H9 (cell line): Measurements from ENCODE around the gene XXYLT1. TPM values are rescaled to one million over a fixed set of nuclear protein-coding genes. Genes with fewer than 3 reads are reported as not detected.

Experiments used
- DNase-seq: peaks from one replicate; pipeline ENCODE4 v3.0.0-alpha.2; 2017
- H2AFZ ChIP-seq: one replicate; pipeline ENCODE4 v1.6.1; 2013; ENCODE audit warnings: mild to moderate bottlenecking, low read length, control low read depth, moderate library complexity
- H2AK5ac ChIP-seq: 2 replicates; pipeline ENCODE4 v1.6.1; 2013; ENCODE audit warnings: low read length, control low read depth, mixed read lengths; ENCODE audit not compliant: insufficient read length
- H2BK120ac ChIP-seq: one replicate; pipeline ENCODE4 v1.6.1; 2013; ENCODE audit warnings: low read depth, mild to moderate bottlenecking, low read length, control low read depth, inconsistent platforms; ENCODE audit not compliant: poor library complexity, severe bottlenecking
- H2BK12ac ChIP-seq: 2 replicates; pipeline ENCODE4 v1.6.1; 2013; ENCODE audit warnings: low read length, control low read depth, mixed read lengths, low read depth; ENCODE audit not compliant: insufficient read length
- H2BK15ac ChIP-seq: 2 replicates; pipeline ENCODE4 v1.6.1; 2013; ENCODE audit warnings: low read depth, low read length, control low read depth
- H2BK20ac ChIP-seq: one replicate; pipeline ENCODE4 v1.6.1; 2013; ENCODE audit warnings: low read depth, mild to moderate bottlenecking, low read length, control low read depth, inconsistent platforms; ENCODE audit not compliant: poor library complexity, severe bottlenecking
- H2BK5ac ChIP-seq: 2 replicates; pipeline ENCODE4 v1.6.1; 2013; ENCODE audit warnings: low read length, control low read depth, mixed read lengths; ENCODE audit not compliant: insufficient read length
- H3K14ac ChIP-seq: 2 replicates; pipeline ENCODE4 v1.6.1; 2013; ENCODE audit warnings: low read length, control low read depth; ENCODE audit not compliant: insufficient read depth
- H3K18ac ChIP-seq: 2 replicates; pipeline ENCODE4 v1.6.1; 2013; ENCODE audit warnings: low read depth, mild to moderate bottlenecking, mixed read lengths, low read length, control low read depth; ENCODE audit not compliant: insufficient read length
- H3K23ac ChIP-seq: 2 replicates; pipeline ENCODE4 v1.6.1; 2013; ENCODE audit warnings: low read length, control low read depth, mixed read lengths, low read depth; ENCODE audit not compliant: insufficient read length
- H3K23me2 ChIP-seq: 2 replicates; pipeline ENCODE4 v1.6.1; 2013; ENCODE audit warnings: low read depth, mild to moderate bottlenecking, mixed read lengths, low read length, control low read depth; ENCODE audit not compliant: insufficient read length, poor library complexity, severe bottlenecking
- H3K27ac ChIP-seq: 2 replicates; pipeline ENCODE4 v1.5.1; 2013; ENCODE audit warnings: low read length, control low read depth, mixed read lengths, low read depth; ENCODE audit not compliant: insufficient read length
- H3K27me3 ChIP-seq: 2 replicates; pipeline ENCODE4 v1.6.1; 2013; ENCODE audit warnings: low read length, control low read depth, inconsistent platforms; ENCODE audit not compliant: insufficient read depth
- H3K4ac ChIP-seq: 2 replicates; pipeline ENCODE4 v1.6.1; 2013; ENCODE audit warnings: low read depth, mild to moderate bottlenecking, control low read depth, inconsistent platforms, low read length, moderate library complexity
- H3K4me1 ChIP-seq: 2 replicates; pipeline ENCODE4 v1.6.1; 2013; ENCODE audit warnings: low read length, control low read depth, inconsistent platforms; ENCODE audit not compliant: insufficient read depth
- H3K4me2 ChIP-seq: 2 replicates; pipeline ENCODE4 v1.6.1; 2013; ENCODE audit warnings: low read length, control low read depth, mixed read lengths; ENCODE audit not compliant: insufficient read length, insufficient read depth
- H3K56ac ChIP-seq: 2 replicates; pipeline ENCODE4 v1.6.1; 2013; ENCODE audit warnings: low read depth, mild to moderate bottlenecking, mixed read lengths, low read length, control low read depth; ENCODE audit not compliant: insufficient read length
- H3K79me1 ChIP-seq: 2 replicates; pipeline ENCODE4 v1.6.1; 2013; ENCODE audit warnings: low read depth, mild to moderate bottlenecking, moderate library complexity, low read length, control low read depth, inconsistent platforms; ENCODE audit not compliant: insufficient read depth, poor library complexity, severe bottlenecking
- H3K79me2 ChIP-seq: 2 replicates; pipeline ENCODE4 v1.6.1; 2013; ENCODE audit warnings: low read length, control low read depth, inconsistent platforms; ENCODE audit not compliant: insufficient read depth
- H3K9ac ChIP-seq: 2 replicates; pipeline ENCODE4 v1.6.1; 2013; ENCODE audit warnings: low read length, control low read depth, mixed read lengths; ENCODE audit not compliant: insufficient read length; ENCODE audit errors: extremely low read depth
- H3K9me3 ChIP-seq: one replicate; pipeline ENCODE4 v1.6.1; 2013; ENCODE audit warnings: low read depth, low read length, inconsistent platforms; ENCODE audit not compliant: control insufficient read depth
- H3T11ph ChIP-seq: one replicate; pipeline ENCODE4 v1.6.1; 2013; ENCODE audit warnings: mild to moderate bottlenecking, low read length, control low read depth, inconsistent platforms
- H4K20me1 ChIP-seq: one replicate; pipeline ENCODE4 v1.6.1; 2013; ENCODE audit not compliant: control insufficient read depth, insufficient read length, insufficient read depth
- H4K5ac ChIP-seq: 2 replicates; pipeline ENCODE4 v1.6.1; 2013; ENCODE audit warnings: low read depth, mild to moderate bottlenecking, mixed read lengths, low read length, control low read depth; ENCODE audit not compliant: insufficient read length
- H4K8ac ChIP-seq: replicated peaks from 2 replicates; pipeline ENCODE4 v1.6.1; 2013; ENCODE audit warnings: low read length, control low read depth, mixed read lengths, low read depth; ENCODE audit not compliant: insufficient read length
- H4K91ac ChIP-seq: 2 replicates; pipeline ENCODE4 v1.6.1; 2013; ENCODE audit warnings: low read depth, mild to moderate bottlenecking, moderate library complexity, mixed read lengths, low read length, control low read depth; ENCODE audit not compliant: insufficient read length
- H3K27ac Mint-ChIP-seq, 3 experiments: 2 replicates in 2 of 3; 3 replicates in 1 of 3; pipeline ENCODE4 v1.8.0; 2020 to 2021; ENCODE audit warnings: mixed read lengths in 3 of 3, mild to moderate bottlenecking in 1 of 3, moderate library complexity in 1 of 3
- H3K27me3 Mint-ChIP-seq: 2 replicates; pipeline ENCODE4 v1.8.0; 2021; ENCODE audit warnings: low read depth, mild to moderate bottlenecking, moderate library complexity, mixed read lengths
- H3K36me3 Mint-ChIP-seq, 3 experiments: 2 replicates in 2 of 3; 3 replicates in 1 of 3; pipeline ENCODE4 v1.8.0; 2020 to 2021; ENCODE audit warnings: low read depth in 3 of 3, mixed read lengths in 3 of 3; ENCODE audit not compliant: insufficient read depth in 1 of 3
- H3K4me1 Mint-ChIP-seq, 2 experiments: 2 replicates each; pipeline ENCODE4 v1.8.0; 2020; ENCODE audit warnings: mixed read lengths in 2 of 2
- H3K4me3 Mint-ChIP-seq, 2 experiments: 2 replicates in 1 of 2; 3 replicates in 1 of 2; pipeline ENCODE4 v1.8.0; 2020 to 2021; ENCODE audit warnings: mild to moderate bottlenecking in 2 of 2, mixed read lengths in 2 of 2, moderate library complexity in 1 of 2
- H3K9me3 Mint-ChIP-seq, 2 experiments: 2 replicates in 1 of 2; 3 replicates in 1 of 2; pipeline ENCODE4 v1.8.0; 2020; ENCODE audit warnings: mild to moderate bottlenecking in 2 of 2, mixed read lengths in 2 of 2, moderate library complexity in 1 of 2
- WGBS: extraction: QIAGEN DNeasy Blood & Tissue Kit; methylation state at CpG from one replicate; pipeline ENCODE4 v1.1.7; 2013; ENCODE audit warnings: missing lambda C conversion rate, low lambda C conversion rate, mixed read lengths; ENCODE audit not compliant: insufficient read length; ENCODE audit errors: extremely low coverage; 5-methylcytosine and 5-hydroxymethylcytosine counted together
- total RNA-seq: library from RNA; stranded (reverse); gene quantifications from 2 replicates; pipeline ENCODE4 v1.2.1, GENCODE V29; 2021
- TF ChIP-seq, protein P1 (sequence below): fragments of 200-600 bp; sonication (generic); conservative IDR thresholded peaks from 3 replicates; pipeline ENCODE4 v1.8.0; 2021; ENCODE audit warnings: antibody characterized with exemption, mild to moderate bottlenecking

XXYLT1 gene
- total RNA-seq, 1 experiment from 2014 or later, result 22.7 TPM

DNA sequence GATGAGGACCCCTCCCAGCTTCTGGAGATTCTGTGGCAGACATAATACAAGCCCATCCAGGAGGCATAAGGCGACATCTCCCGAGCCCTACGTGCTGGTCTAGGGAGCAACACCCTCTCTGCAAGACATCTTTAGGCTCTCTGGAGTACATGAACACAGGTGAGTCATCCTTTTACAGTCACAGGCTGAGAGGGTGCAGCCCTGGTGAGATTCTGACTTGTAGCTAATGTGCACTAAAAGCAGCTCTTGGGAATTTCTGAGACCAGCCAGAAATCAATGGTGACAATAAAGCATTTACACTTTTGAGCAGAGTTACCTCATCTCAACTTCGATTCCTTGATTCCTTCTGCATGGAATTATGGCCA is 131.1 kb downstream of the XXYLT1 start:
- Histone ChIP-seq H2AFZ (no peak overlapping the region), H2BK12ac (no peak overlapping the region), H3K79me1 (no peaks in the 10 kb centered on the region), H3K4me1 (no peaks in the 10 kb centered on the region), H3K9ac (no peak overlapping the region), H2BK120ac (no peak overlapping the region), H3K27ac (no peak overlapping the region), H2AK5ac (no peak overlapping the region), H4K5ac (no peak overlapping the region), H3K4me2 (no peak overlapping the region), H3K4ac (no peak overlapping the region), H2BK5ac (no peak overlapping the region), H4K91ac (no peak overlapping the region), H3K23me2 (no peaks in the 10 kb centered on the region), H4K20me1 (no peaks in the 10 kb centered on the region), H3K56ac (no peak overlapping the region), H3K9me3 (no peaks in the 10 kb centered on the region), H3T11ph (no peak overlapping the region), H4K8ac (no peak overlapping the region), H3K79me2 (no peaks in the 10 kb centered on the region; the same call in 1 of the 2 replicates), H3K23ac (no peak overlapping the region), H3K18ac (no peak overlapping the region), H2BK15ac (no peak overlapping the region), H2BK20ac (no peak overlapping the region), H3K14ac (no peak overlapping the region), H3K27me3 (no peaks in the 10 kb centered on the region)
- Mint-ChIP-seq H3K27me3 (no peaks in the 10 kb centered on the region), H3K4me3 (no peak overlapping the region), H3K4me1 (no peaks in the 10 kb centered on the region), H3K27ac (no peak overlapping the region), H3K36me3 (peaks cover 20 to 25% (median 23%) of the 10 kb centered on the region in 3 experiments), H3K9me3 (peaks cover 3 to 11% of the 10 kb centered on the region in 2 experiments)
- no CpG with 5 or more reads among the region's 4 CpGs for WGBS
- TF ChIP-seq, protein P1, sequence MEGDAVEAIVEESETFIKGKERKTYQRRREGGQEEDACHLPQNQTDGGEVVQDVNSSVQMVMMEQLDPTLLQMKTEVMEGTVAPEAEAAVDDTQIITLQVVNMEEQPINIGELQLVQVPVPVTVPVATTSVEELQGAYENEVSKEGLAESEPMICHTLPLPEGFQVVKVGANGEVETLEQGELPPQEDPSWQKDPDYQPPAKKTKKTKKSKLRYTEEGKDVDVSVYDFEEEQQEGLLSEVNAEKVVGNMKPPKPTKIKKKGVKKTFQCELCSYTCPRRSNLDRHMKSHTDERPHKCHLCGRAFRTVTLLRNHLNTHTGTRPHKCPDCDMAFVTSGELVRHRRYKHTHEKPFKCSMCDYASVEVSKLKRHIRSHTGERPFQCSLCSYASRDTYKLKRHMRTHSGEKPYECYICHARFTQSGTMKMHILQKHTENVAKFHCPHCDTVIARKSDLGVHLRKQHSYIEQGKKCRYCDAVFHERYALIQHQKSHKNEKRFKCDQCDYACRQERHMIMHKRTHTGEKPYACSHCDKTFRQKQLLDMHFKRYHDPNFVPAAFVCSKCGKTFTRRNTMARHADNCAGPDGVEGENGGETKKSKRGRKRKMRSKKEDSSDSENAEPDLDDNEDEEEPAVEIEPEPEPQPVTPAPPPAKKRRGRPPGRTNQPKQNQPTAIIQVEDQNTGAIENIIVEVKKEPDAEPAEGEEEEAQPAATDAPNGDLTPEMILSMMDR, result no peak
- no peak for DNase-seq
